GM10248 (cell line): ENCODE measurements around the gene GLRX.
"Not testable (repeated sequence)": the region's sequence is repeated elsewhere in the genome, so short reads cannot be mapped to it uniquely, and the experiment has no call there.

Source experiments
- CTCF ChIA-PET: fragments of 300-600 bp; sonication (Branson Sonifier 250); formaldehyde crosslinking; extraction: SDS; loops from one replicate; lab custom pipeline; 2021; ENCODE audit warnings: antibody characterized with exemption; lab: Yijun Ruan, JAX
- POLR2A ChIA-PET: fragments of 350-650 bp; sonication (Branson Sonifier 250); formaldehyde crosslinking; extraction: SDS; loops from one replicate; lab custom pipeline; 2020; ENCODE audit warnings: antibody characterized with exemption; lab: Yijun Ruan, JAX
- DNase-seq: peaks from one replicate; pipeline ENCODE4 v3.0.0; 2012; ENCODE audit errors: extremely low spot score
- TF ChIP-seq, protein P1 (sequence below): IDR thresholded peaks from 2 replicates; pipeline ENCODE4 v1.5.1; 2012; ENCODE audit warnings: mild to moderate bottlenecking, low read depth; ENCODE audit errors: extremely low read depth, missing control alignments, control extremely low read depth

GLRX gene

DNA sequence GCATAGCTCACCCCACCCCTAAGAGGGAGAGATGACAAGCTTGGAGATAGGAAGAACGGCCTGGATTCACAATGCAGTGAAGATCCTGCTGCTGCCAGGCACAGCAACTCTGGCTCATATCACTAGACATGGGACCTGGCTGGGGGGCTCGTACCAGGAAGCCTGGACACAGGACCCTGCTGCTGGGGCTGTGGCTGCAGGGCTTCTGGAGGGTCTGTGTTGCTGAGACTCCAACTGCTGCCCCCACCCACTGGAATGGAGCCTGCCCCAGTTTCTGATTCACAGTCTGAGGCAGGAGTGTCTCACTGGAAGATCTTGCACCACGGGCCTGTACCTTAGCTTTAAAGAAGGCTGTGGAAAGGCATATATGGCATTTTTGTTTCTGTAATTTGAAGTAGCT is 31.0 kb upstream of the GLRX start:
- DNase-seq = no peak
- CTCF ChIA-PET = interaction anchor here (0.8 to 25.0 kb wide), 16 partner anchors 9 to 748 kb away, joined by 3 to 561 read pairs (median 4); partner anchors contain the start of gene RFESD
- POLR2A ChIA-PET = interaction anchor here (0.7 kb wide), 1 partner anchor 416 kb away, joined by 3 read pairs; no protein-coding TSS in a partner anchor
- TF ChIP-seq, protein P1, sequence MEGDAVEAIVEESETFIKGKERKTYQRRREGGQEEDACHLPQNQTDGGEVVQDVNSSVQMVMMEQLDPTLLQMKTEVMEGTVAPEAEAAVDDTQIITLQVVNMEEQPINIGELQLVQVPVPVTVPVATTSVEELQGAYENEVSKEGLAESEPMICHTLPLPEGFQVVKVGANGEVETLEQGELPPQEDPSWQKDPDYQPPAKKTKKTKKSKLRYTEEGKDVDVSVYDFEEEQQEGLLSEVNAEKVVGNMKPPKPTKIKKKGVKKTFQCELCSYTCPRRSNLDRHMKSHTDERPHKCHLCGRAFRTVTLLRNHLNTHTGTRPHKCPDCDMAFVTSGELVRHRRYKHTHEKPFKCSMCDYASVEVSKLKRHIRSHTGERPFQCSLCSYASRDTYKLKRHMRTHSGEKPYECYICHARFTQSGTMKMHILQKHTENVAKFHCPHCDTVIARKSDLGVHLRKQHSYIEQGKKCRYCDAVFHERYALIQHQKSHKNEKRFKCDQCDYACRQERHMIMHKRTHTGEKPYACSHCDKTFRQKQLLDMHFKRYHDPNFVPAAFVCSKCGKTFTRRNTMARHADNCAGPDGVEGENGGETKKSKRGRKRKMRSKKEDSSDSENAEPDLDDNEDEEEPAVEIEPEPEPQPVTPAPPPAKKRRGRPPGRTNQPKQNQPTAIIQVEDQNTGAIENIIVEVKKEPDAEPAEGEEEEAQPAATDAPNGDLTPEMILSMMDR = no peak

DNA sequence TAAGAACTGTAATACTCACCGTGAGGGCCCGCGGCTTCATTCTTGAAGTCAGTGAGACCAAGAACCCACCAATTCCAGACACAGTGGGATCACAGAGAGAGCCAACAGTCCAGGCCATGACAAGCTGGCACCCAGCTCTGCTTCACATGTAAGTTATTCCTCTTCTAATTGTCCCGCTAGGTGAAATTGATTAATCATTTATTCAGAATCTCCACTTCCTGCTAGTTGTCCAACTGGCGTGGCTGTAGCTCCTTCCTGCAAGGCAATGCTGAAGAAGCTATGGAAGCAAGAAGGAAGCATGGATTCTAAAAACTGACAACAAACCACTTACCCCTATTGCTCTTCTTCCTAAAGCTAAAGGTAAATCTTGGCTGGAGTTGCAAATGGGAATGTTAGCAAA is 30.0 kb upstream of the GLRX start:
- DNase-seq = no peak
- ChIA-PET CTCF (interaction anchor here (1.0 to 25.0 kb wide), 13 partner anchors 9 to 749 kb away, joined by 3 to 561 read pairs (median 5); no protein-coding TSS in a partner anchor), POLR2A (no interaction called here)
- TF ChIP-seq, protein P1 = no peak

DNA sequence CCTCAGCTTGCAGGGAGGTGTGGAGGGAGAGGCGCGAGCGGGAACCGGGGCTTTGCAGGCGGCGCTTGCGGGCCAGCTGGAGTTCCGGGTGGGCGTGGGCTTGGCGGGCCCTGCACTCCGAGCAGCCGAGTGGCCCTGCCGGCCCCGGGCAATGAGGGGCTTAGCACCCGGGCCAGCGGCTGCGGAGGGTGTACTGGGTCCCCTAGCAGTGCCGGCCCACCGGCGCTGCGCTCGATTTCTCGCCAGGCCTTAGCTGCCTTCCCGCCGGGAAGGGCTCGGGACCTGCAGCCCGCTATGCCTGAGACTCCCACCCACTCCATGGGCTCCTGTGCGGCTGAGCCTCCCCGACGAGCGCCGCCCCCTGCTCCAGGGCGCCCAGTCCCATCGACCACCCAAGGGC is 28.6 kb upstream of the GLRX start:
- POLR2A ChIA-PET, DNase-seq: not testable (repeated sequence)
- CTCF ChIA-PET = interaction anchor here (1.0 to 25.0 kb wide), 6 partner anchors 7 to 751 kb away, joined by 3 to 561 read pairs (median 10); no protein-coding TSS in a partner anchor

DNA sequence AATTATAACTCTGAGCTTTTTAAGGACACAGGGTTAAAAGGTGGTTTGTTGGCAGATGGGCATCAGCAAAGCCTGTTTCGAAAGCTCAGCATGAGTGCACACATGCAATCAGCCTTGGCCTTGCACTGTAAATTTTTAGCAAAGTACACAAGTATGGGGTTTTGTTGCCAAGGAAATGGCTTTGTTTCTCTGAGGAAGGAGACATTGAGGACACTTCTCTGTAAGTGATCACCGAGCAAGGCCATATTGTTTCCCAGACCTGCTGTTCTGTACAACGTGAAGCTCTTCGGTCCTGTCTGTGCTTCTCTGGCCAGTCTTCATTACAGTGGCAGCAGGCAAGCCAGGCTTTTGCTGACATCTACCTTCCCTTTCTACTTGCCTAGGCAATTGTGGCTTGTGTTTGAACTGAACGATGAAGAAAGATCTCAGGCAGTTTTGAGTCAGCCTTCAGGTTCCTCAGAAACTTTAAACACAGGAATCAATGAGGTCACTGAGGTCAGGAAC is 27.9 kb upstream of the GLRX start:
- ChIA-PET CTCF (interaction anchor here (1.1 to 25.0 kb wide), 7 partner anchors 10 to 487 kb away, joined by 3 to 561 read pairs (median 20); no protein-coding TSS in a partner anchor), POLR2A (no interaction called here)
- DNase-seq = no peak

DNA sequence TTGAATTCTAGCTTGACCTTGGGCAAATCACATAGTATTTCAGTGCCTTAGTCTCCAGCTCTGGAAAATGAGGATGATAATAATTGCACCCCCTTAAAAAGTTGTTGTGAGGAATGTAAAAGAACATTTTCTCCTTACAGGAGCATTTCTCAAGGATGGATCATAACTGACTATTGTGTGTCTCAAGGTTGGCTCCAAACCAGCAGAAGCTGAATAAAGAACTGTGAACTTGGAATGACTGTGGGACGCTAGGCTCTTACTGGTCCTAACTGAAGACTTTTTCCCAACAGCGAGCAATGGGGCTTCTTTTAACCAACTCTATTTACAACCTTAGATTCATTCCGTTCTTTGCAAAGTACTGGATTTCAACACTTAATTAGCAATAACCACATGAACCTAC is 26.2 kb upstream of the GLRX start:
- CTCF ChIA-PET = interaction anchor here (1.3 to 25.0 kb wide), 11 partner anchors 8 to 489 kb away, joined by 4 to 561 read pairs (median 16); no protein-coding TSS in a partner anchor
- TF ChIP-seq, protein P1 = no peak
- POLR2A ChIA-PET = no interaction called here
- no peak for DNase-seq

More for the DNA sequence above, 27.9 kb upstream of the GLRX start:
- TF ChIP-seq, protein P1 = no peak

DNA sequence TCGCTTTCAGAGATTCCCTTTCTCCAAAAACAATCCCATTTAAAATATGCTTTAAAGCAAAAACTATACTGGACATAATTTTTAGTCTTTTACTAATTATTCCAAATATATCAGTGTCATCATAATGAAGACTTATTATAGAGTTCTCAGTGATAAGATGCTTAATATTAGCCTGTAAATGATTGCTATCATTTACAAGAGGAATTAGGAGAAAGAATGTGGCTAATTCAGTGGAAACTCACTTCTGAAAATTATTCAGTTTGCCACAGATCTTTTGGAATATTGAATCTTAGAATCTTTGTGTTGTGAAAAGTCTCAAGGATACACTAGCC is 24.7 kb upstream of the GLRX start:
- ChIA-PET CTCF (interaction anchor here (0.8 to 25.0 kb wide), 24 partner anchors 9 to 292 kb away, joined by 3 to 561 read pairs (median 7); partner anchors contain the start of genes ARSK, GLRX, RFESD and SKIC3), POLR2A (no interaction called here)
- DNase-seq = no peak
- TF ChIP-seq, protein P1 = no peak
